ENCODE data around the gene USP20. TPM values are rescaled to one million over a fixed set of nuclear protein-coding genes. Genes with fewer than 3 reads are reported as not detected.

The USP20 gene
- total and polyA plus RNA-seq, 11 donors, result 9.4 to 19.7 (median 12.9) TPM

DNA sequence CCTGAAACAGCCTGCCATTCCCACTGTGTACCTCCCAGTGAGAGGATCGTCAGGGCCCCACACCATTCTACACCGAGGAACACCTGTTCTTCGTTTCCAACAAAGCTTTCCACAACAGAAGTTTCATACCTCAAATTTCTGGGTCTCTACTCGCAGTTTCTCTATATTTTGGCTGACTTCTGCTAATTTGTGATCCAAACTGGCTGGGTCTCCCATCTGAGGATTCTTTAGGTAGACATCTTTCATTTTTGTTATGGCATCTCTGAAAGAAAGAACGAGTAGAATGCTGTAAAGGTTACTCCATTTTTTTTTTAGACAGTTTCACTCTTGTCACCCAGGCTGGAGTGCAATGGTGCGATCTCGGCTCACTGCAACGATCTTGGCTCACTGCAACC is 67.5 kb downstream of the USP20 start:
- Histone ChIP-seq H3K9me3 (no peaks in the 10 kb centered on the region), H3K4me3 (no peak overlapping the region), H3K27me3 (no peaks in the 10 kb centered on the region), H3K4me1 (peaks cover 0 to 11% (median 0%) of the 10 kb centered on the region in 12 donors), H3K27ac (peak overlapping the region in 1 of 12 donors; percentile 5), H3K36me3 (peaks cover 0 to 98% (median 83%) of the 10 kb centered on the region in 9 donors)
- TF ChIP-seq, protein P1, sequence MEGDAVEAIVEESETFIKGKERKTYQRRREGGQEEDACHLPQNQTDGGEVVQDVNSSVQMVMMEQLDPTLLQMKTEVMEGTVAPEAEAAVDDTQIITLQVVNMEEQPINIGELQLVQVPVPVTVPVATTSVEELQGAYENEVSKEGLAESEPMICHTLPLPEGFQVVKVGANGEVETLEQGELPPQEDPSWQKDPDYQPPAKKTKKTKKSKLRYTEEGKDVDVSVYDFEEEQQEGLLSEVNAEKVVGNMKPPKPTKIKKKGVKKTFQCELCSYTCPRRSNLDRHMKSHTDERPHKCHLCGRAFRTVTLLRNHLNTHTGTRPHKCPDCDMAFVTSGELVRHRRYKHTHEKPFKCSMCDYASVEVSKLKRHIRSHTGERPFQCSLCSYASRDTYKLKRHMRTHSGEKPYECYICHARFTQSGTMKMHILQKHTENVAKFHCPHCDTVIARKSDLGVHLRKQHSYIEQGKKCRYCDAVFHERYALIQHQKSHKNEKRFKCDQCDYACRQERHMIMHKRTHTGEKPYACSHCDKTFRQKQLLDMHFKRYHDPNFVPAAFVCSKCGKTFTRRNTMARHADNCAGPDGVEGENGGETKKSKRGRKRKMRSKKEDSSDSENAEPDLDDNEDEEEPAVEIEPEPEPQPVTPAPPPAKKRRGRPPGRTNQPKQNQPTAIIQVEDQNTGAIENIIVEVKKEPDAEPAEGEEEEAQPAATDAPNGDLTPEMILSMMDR (IDR thresholded peaks at IDR 0.05), result no peak
- no peak for TF ChIP-seq POLR2A (IDR thresholded peaks at IDR 0.05)
- intact Hi-C loops (cut with DNase I), result no loop called here
- DNase-seq (no peak), ATAC-seq (no peak)
- WGBS, 4 donors, result 93 to 96% (median 95%) methylated on average over 8 of the region's 8 CpGs

DNA sequence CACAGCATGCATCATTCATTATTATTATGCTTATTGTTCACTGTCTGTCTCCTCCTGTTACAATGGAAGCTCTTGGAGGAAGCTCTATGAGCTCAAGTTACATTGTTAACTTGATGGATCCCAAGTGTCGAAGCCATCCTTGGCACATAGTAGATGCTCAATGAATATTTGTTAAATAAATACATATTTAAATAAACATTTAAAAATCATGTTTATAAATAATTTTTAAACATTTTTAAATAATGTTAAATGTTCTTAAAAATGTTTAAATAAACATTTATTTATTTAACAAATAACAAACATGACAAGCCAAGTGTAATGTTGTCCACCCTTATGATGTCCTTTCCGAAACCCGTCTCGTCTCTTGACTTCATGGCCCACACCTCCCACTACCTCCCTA is 69.5 kb downstream of the USP20 start:
- ATAC-seq, result no peak
- no peak overlapping the region for H3K4me3 ChIP-seq
- no peak overlapping the region for H3K27ac ChIP-seq
- TF ChIP-seq, protein P1 (IDR thresholded peaks at IDR 0.05), result no peak
- TF ChIP-seq POLR2A (IDR thresholded peaks at IDR 0.05), result no peak
- H3K27me3 ChIP-seq, result no peaks in the 10 kb centered on the region
- no peaks in the 10 kb centered on the region for H3K4me1 ChIP-seq
- peaks cover 0 to 99% (median 86%) of the 10 kb centered on the region in 9 donors for H3K36me3 ChIP-seq
- DNase-seq, result no peak
- WGBS, 4 donors, result 96 to 97% (median 96%) methylated on average over 4 of the region's 4 CpGs
- intact Hi-C loops (cut with DNase I), result no loop called here
- no peaks in the 10 kb centered on the region for H3K9me3 ChIP-seq

DNA sequence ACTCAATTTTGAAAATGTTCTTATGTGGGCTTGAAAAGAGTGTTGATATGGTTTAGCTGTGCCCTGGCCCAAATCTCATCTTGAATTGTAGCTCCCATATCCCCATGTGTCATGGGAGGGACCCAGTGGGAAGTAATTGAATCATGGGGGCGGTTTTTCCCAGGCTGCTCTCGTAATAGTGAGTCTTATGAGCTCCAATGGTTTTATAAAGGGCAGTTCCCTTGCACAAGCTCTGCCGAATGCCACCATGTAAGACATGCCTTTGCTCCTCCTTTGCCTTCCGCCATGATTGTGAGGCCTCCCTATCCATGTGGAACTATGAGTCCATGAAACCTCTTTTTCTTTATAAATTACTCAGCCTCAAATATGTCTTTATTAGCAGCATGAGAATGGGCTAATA is 71.0 kb downstream of the USP20 start:
- DNase-seq, result no peak
- Histone ChIP-seq H3K9me3 (no peaks in the 10 kb centered on the region), H3K4me1 (peaks cover 0 to 11% (median 0%) of the 10 kb centered on the region in 12 donors), H3K4me3 (no peak overlapping the region), H3K27ac (no peak overlapping the region), H3K27me3 (no peaks in the 10 kb centered on the region), H3K36me3 (peaks cover 0 to 91% (median 76%) of the 10 kb centered on the region in 9 donors)
- WGBS, 4 donors, result 97 to 100% (median 97%) methylated on average over 4 of the region's 4 CpGs
- intact Hi-C loops (cut with DNase I), result no loop called here
- no peak for ATAC-seq
- TF ChIP-seq, protein P1 (IDR thresholded peaks at IDR 0.05), result no peak
- no peak for TF ChIP-seq POLR2A (IDR thresholded peaks at IDR 0.05)

DNA sequence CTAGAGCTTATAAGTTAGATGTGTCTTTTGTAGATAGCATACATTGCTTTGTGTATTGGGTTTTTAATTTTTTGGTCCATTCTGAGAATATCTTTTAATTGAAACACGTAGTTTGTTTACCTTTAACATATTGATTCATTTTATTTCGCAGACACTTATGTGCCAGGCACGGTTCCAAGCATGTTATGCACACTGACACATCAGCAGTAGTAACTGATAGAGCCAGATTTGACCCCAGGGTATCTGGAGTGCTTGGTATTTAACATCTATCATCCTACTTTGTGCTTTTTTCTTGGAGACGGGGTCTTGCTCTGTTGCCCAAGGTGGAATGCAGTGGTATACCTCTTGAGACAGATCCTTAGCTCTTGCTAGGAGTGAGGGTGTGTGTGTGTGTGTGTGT is 71.9 kb downstream of the USP20 start:
- Histone ChIP-seq H3K27ac (no peak overlapping the region), H3K27me3 (no peaks in the 10 kb centered on the region), H3K4me3 (no peak overlapping the region), H3K9me3 (no peaks in the 10 kb centered on the region), H3K36me3 (peaks cover 0 to 90% (median 71%) of the 10 kb centered on the region in 9 donors), H3K4me1 (peaks cover 0 to 14% (median 0%) of the 10 kb centered on the region in 12 donors)
- intact Hi-C loops (cut with DNase I), result no loop called here
- no peak for ATAC-seq
- no peak for TF ChIP-seq POLR2A (IDR thresholded peaks at IDR 0.05)
- TF ChIP-seq, protein P1 (IDR thresholded peaks at IDR 0.05), result no peak
- no peak for DNase-seq
- WGBS, 4 donors, result 93 to 97% (median 97%) methylated on average over 4 of the region's 4 CpGs

Data from heart left ventricle (tissue), 16 donors.